ENCODE results near the gene PARD3B. TPM values are rescaled to one million over a fixed set of nuclear protein-coding genes. Genes with fewer than 3 reads are reported as not detected.

Gene PARD3B
- total RNA-seq, 1 experiment from 2014 or later: 6.4 TPM

- TF ChIP-seq, protein P1, sequence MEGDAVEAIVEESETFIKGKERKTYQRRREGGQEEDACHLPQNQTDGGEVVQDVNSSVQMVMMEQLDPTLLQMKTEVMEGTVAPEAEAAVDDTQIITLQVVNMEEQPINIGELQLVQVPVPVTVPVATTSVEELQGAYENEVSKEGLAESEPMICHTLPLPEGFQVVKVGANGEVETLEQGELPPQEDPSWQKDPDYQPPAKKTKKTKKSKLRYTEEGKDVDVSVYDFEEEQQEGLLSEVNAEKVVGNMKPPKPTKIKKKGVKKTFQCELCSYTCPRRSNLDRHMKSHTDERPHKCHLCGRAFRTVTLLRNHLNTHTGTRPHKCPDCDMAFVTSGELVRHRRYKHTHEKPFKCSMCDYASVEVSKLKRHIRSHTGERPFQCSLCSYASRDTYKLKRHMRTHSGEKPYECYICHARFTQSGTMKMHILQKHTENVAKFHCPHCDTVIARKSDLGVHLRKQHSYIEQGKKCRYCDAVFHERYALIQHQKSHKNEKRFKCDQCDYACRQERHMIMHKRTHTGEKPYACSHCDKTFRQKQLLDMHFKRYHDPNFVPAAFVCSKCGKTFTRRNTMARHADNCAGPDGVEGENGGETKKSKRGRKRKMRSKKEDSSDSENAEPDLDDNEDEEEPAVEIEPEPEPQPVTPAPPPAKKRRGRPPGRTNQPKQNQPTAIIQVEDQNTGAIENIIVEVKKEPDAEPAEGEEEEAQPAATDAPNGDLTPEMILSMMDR (conservative IDR thresholded peaks at IDR 0.05): no peak
- H2AFZ ChIP-seq (ENCODE audit: low read length): no peak overlapping the region
- no peak overlapping the region for H3K4me3 Mint-ChIP-seq
- H3K4me1 Mint-ChIP-seq: peaks cover 5 to 6% of the 10 kb centered on the region in 2 experiments
- H3K9me3 ChIP-seq (ENCODE audit: control insufficient read depth, low read depth, low read length): no peaks in the 10 kb centered on the region
- H3K23me2 ChIP-seq (ENCODE audit: insufficient read length, low read depth, low read length, poor library complexity, severe bottlenecking): no peaks in the 10 kb centered on the region
- H3K79me1 ChIP-seq (ENCODE audit: insufficient read depth, low read depth, low read length, poor library complexity, severe bottlenecking): no peaks in the 10 kb centered on the region
- no peaks in the 10 kb centered on the region for H3K79me2 ChIP-seq (ENCODE audit: insufficient read depth, low read length)
- peaks cover 3% of the 10 kb centered on the region in 2 experiments; a peak in 4 of 5 replicates for H3K9me3 Mint-ChIP-seq
- H3K27me3 Mint-ChIP-seq (ENCODE audit: low read depth): no peaks in the 10 kb centered on the region; the same call in 1 of the 2 replicates
- peaks cover 1% of the 10 kb centered on the region; the same call in 1 of the 2 replicates for H3K4me1 ChIP-seq (ENCODE audit: insufficient read depth, low read length)
- H3K14ac ChIP-seq (ENCODE audit: insufficient read depth, low read length): no peak overlapping the region
- no peaks in the 10 kb centered on the region for H3K27me3 ChIP-seq (ENCODE audit: insufficient read depth, low read length)
- H3K36me3 Mint-ChIP-seq (ENCODE audit: insufficient read depth in 1 of 3, low read depth in 3 of 3): peaks cover 0 to 6% (median 3%) of the 10 kb centered on the region in 3 experiments; a peak in 5 of 7 replicates
- no peak overlapping the region for H2BK12ac ChIP-seq (ENCODE audit: insufficient read length, low read depth, low read length)
- H3K56ac ChIP-seq (ENCODE audit: insufficient read length, low read depth, low read length): no peak overlapping the region
- WGBS (ENCODE audit: extremely low coverage, insufficient read length, low lambda C conversion rate): no CpG with 5 or more reads among the region's 7 CpGs
- no peak overlapping the region for H3K4me2 ChIP-seq (ENCODE audit: insufficient read depth, insufficient read length, low read length)
- H3K9ac ChIP-seq (ENCODE audit: extremely low read depth, insufficient read length, low read length): no peak overlapping the region
- H3K18ac ChIP-seq (ENCODE audit: insufficient read length, low read depth, low read length): no peak overlapping the region
- H3T11ph ChIP-seq (ENCODE audit: low read length): no peak overlapping the region
- no peak overlapping the region for H2BK120ac ChIP-seq (ENCODE audit: low read depth, low read length, poor library complexity, severe bottlenecking)
- H2AK5ac ChIP-seq (ENCODE audit: insufficient read length, low read length): no peak overlapping the region
- no peak overlapping the region for H2BK15ac ChIP-seq (ENCODE audit: low read depth, low read length)
- H3K27ac ChIP-seq (ENCODE audit: insufficient read length, low read depth, low read length): no peak overlapping the region
- H2BK5ac ChIP-seq (ENCODE audit: insufficient read length, low read length): no peak overlapping the region
- no peak overlapping the region for H4K91ac ChIP-seq (ENCODE audit: insufficient read length, low read depth, low read length)
- H3K27ac Mint-ChIP-seq: no peak overlapping the region; a peak in 1 of 7 replicates
- no peak overlapping the region for H4K8ac ChIP-seq (replicated peaks; ENCODE audit: insufficient read length, low read depth, low read length)
- no peak overlapping the region for H3K4ac ChIP-seq (ENCODE audit: low read depth, low read length)
- no peak overlapping the region for H4K5ac ChIP-seq (ENCODE audit: insufficient read length, low read depth, low read length)
- H2BK20ac ChIP-seq (ENCODE audit: low read depth, low read length, poor library complexity, severe bottlenecking): no peak overlapping the region
- no peak for DNase-seq
- no peak overlapping the region for H3K23ac ChIP-seq (ENCODE audit: insufficient read length, low read depth, low read length)
- H4K20me1 ChIP-seq (ENCODE audit: control insufficient read depth, insufficient read depth, insufficient read length): no peaks in the 10 kb centered on the region
These were observed 956.6 kb downstream of the PARD3B start for GRCh38 chr2:205501826-205502225.

Measured in H9 (cell line).